CD4-positive, alpha-beta T cell treated with Interleukin-10 for 1 hour (primary cell): ENCODE data around the gene PRDM16.
"Not testable (repeated sequence)": the region's sequence is repeated elsewhere in the genome, so short reads cannot be mapped to it uniquely, and the experiment has no call there.

ENCODE experiments used
- DNase-seq: peaks from one replicate; pipeline ENCODE4 v3.0.0-alpha.2; 2020

The PRDM16 gene

DNA sequence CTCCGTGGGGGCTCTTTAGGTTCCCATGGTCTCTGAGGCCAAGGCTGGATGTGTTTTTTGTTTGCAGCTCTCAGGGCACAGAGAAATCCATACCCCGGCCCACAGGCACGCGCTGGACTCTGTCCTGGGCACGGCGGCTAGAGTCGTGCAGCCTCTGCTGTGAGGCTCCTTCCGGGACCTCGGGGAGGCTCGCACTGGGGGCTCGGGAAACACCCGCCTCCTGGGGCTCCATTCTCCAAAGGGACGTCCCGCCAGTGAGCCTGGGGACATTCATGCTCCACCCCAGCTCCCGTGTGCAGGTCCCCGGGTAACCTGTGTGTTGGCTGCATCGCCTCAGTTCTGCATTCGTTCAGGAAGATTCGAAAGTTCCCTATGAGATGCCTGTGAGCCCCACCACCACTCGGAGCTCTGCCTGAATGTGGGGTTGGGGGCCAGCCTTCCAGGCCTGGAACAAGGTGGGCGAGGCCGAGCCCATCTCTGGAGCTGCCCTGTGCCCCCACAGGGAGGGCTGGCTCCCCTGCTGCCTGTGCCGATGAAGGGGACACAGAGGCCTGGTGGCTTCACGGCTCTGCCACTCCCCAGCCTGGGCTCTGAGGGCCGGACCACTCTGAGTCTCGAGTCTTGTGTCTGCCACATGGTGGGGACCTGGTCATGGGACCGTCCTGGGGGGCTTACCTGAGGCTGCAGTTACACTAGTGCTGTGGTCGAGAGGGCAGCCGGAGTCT is 203.5 kb downstream of the PRDM16 start:
- no peak for DNase-seq

DNA sequence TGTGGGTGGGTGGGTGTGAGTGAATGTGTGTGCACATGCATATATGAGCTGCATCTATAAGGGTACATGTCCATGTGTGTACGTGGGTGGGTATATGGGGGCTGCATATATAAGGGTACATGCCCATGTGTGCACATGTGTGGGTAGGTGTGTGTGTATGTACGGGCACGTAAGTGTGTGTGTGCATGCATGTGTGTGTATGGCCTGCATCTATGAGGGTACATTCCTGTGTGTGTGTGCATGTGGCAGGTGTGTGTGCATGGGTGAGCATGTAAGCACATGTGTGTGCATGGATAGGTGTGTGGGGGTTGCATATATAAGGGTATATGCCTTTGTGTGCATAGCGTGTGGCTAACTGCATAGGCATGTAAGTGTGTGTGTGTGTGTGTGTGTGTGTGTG is 204.4 kb downstream of the PRDM16 start:
- no peak for DNase-seq

DNA sequence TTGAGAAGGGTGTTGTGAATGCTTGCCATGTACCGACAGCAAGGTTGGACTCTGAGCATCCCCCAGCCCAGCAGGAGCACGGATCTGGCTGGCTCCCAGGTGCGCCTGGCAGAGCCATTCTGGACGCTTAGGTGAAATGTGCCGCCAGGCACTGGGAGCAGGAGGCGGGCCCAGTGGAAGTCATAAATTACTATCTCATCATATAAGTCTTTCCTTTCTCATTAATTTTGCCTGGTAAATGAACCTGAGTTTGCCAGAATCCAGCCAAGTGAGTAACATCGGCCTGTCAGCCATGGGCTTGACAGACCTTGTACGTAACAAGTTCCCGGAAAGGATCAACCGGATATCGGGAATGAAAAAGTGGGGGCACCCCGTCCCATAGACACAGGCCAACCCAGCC is 206.0 kb downstream of the PRDM16 start:
- no peak for DNase-seq

DNA sequence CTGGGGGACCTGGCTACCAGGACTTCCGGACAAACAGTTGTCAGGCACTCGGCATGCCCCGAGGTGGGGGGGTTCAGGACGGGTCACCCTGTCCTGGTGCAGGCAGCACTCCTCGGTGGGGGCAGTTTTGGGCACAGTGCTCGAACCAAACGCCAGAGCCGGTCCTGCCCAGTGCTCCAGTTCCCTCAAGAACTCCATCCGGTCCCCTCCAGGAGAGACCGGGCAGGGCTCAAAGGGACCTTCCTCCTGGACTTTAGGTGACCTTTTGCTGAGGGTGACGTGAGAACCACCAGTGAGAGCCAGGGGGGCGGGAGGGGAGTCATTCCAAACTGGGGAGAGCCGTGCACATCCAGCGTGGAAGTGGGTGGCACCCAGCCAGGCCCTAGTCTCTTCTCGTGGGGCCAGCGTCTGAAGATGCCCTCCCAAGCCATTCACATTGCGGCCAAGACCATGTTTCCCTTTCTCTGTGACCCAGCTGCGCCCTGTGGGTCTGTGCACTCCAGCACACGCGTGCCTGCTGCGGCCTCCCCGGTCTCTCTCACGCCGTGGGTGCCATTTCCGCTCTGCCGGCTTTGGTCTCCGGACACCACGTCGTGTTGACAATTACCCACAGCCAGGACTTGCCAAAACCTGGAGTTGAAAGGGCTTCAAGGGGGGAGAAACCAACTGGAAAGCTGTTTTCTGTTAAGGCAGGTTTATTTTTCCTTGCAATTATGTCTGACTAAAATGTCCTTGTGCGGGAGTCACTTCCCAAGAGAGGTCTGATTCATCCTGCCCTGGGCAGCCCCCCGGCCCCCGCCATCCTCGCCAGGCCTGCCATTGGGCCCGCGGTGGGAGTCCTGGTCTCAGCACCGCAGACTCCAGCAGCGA is 206.7 kb downstream of the PRDM16 start:
- no peak for DNase-seq

GRCh38 chr1:3276341-3276800 is 207.4 kb downstream of the PRDM16 start:
- no peak for DNase-seq

- no peak for DNase-seq
Measured at GRCh38 chr1:3277011-3277471, 208.0 kb downstream of the PRDM16 start.

- DNase-seq = no peak
Measured at GRCh38 chr1:3277623-3278022, 208.6 kb downstream of the PRDM16 start.

GRCh38 chr1:3278416-3279181 is 209.6 kb downstream of the PRDM16 start:
- DNase-seq = no peak

DNA sequence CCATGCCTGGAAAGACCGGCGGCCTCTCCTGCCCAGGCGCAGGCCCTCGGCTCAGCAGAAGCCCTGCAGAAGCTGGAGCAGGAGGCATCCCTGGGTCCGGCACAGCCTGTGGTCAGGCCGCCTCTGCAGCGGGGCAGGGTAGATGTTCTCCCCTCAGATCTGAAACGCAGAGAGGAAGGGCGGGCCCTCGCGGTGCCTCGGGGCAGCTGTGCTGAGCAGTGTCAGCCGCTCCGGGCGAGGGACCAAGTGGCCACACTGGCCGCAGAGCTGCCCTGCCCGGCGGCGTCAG is 210.1 kb downstream of the PRDM16 start:
- no peak for DNase-seq

DNA sequence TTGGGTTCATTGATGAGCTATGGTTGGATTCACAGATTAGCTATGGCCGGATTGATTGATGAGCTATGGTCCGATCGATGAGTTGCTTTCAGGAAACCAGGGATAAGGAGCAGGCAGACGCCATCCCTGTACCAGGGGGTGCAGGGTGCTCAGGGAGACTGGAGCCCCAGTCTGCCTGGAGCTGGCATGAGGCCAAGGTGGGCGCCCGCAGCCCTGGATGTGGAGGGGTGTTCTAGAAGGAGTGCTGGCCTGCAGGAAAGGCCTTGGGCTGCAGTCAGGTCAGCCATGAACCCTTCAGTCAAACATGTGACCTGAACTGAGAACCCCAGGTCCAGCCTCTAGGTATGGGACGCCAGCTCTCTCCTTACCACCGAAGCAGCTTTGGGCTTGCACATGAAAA is 212.7 kb downstream of the PRDM16 start:
- DNase-seq = no peak

DNA sequence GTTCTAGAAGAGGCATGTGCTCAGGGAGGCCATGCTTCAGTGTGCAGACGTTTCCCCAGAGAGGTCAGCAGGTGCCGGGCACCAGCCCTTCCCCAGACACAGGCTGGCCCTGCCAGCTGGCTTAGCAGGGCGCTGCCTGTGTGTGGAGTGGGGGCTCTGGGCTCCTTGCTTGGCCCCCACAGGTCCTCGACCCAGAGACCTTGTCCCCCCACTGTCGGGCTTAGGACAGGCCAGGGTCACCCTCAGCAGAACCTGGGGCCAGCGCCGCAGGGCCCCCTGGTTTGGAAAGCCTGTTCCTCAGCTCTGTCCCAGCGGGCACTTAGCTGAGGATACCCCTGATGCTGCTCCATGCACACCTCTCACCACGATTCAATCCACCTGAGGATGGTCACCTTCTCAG is 213.2 kb downstream of the PRDM16 start:
- DNase-seq = no peak

DNA sequence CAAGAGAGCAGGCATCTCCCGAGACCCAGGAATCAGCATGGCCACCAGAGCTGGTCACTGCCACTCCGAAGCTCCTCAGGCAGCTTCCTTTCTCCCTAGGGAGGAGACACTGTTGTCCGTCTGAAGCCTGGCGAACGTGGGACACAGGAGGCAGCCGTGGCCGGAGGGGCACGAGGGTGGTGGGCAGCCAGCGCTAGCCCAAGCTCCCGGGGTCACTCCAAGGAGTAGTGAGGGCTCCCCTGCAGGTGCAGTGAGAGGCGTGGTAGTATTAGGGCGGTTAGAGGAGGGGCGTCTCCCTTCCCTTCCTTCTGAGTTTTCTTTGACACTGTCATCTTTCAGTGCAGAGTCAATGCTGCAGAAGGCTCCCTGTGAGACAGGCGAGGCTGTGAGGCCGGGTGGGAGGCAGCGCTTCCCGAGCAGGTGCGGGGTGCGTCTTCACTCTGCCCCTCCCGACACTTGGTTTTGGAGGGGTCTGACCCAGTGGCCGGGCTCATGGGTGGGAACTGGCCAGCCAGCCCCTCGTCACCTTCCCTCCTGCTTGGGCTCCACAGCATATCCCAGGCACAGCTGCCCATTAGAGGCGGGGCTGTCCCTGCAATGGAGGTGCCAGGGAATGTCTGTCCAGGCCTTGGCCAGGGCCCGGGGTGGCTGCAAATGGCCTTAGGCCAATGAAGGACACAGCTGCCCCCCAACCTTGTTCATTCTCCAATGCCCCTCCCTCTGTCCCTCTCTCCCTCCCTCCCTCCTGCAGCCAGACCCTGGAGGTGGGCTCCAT is 213.8 kb downstream of the PRDM16 start:
- DNase-seq = no peak

- DNase-seq = no peak
Measured at GRCh38 chr1:3283849-3284248, 214.8 kb downstream of the PRDM16 start.

DNA sequence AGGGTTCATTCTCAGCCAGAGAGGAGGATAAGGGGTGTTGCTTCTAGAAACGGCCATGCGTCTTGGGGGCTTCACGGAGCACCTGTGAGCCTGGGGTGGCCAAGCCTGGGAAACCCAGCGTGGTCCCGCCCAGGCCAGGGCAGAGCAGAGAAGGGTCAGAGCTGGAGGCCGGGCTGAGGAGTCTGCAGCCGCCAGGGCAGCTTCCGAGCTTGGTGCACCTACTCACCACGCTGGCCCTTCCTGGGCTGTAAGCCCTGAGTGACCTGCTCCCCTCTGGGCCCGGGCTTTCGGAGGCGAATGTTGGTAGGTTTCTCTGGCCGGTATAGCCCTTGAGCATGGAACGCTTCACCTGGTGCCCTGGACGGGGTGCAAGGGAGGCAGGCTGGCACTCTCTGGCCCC is 215.7 kb downstream of the PRDM16 start:
- no peak for DNase-seq

DNA sequence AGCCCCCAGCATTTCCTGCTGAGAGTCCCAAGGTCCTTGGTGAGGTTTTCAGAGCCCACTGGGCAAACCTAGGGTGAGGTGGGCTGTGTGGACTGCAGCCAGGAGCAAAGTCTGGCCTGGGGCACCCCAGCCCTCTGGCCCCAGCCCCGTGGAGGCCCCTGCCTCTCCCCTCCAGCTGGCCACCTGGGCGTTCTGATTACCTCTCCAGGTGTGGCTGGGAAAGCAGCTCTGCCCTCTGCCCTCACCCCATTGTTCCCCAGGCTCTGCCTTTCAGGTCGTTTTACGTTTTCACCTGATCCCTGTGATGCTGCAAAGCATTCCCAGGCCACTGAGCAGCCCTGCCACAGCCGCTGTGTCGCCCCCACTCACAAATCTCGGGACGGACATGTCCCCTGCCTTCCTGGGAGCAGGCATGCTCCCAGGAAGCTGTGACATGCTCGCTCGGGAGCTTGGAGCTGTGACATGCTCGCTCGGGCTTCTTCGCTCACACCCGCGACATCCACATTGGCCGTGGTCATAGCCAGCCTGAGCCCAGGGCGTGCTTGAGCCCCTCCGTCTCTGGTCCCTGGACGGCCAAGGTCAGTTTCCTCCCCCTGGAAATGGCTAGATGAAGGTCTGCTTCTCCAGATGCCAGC is 216.2 kb downstream of the PRDM16 start:
- DNase-seq = no peak

GRCh38 chr1:3287095-3287494 is 218.1 kb downstream of the PRDM16 start:
- DNase-seq = not testable (repeated sequence)

- no peak for DNase-seq
Measured at GRCh38 chr1:3287656-3288160, 218.7 kb downstream of the PRDM16 start.

GRCh38 chr1:3289502-3289901 is 220.5 kb downstream of the PRDM16 start:
- no peak for DNase-seq

- DNase-seq = no peak
Measured at GRCh38 chr1:3290438-3290837, 221.4 kb downstream of the PRDM16 start.

DNA sequence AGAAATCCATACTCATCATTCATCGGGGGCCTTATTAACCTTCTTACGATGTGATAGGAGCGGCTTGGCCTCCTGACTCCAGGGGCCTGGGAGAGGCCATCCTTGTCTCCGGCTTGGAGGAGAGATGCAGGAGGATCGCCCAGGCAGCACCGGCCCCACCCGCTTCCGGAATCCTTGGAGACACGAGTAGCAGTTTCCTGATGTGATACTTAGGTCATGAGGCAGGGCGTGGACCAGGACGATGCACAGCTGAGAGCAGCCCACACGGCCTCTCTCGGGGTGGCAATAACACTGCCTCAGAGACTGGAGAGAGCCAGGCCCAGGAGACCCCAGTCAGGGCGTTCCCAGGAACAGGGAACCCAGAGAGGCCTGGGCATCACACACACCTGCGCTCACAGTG is 221.9 kb downstream of the PRDM16 start:
- DNase-seq = no peak

- DNase-seq = no peak
Measured at GRCh38 chr1:3292051-3292722, 223.2 kb downstream of the PRDM16 start.
